Measurements from ENCODE around the gene CNTNAP5. TPM values are rescaled to one million over a fixed set of nuclear protein-coding genes. Genes with fewer than 3 reads are reported as not detected.

The CNTNAP5 gene
- total RNA-seq, 1 experiment from 2014 or later, result not detected

- no peaks in the 10 kb centered on the region for H3K4me1 ChIP-seq (ENCODE audit: insufficient read depth, low read length, poor library complexity, severe bottlenecking)
- DNase-seq (ENCODE audit: low spot score), result no peak
- TF ChIP-seq CTCF (conservative IDR thresholded peaks at IDR 0.05; ENCODE audit: low read depth, low read length) (no peak), EZH2 (IDR thresholded peaks at IDR 0.05; ENCODE audit: borderline replicate concordance, low read depth, low read length, poor library complexity, severe bottlenecking) (no peak)
- no peak overlapping the region for H3K27ac ChIP-seq (ENCODE audit: low read depth, low read length, poor library complexity, severe bottlenecking)
- no peaks in the 10 kb centered on the region for H3K9me3 ChIP-seq (ENCODE audit: low read depth, low read length, poor library complexity, severe bottlenecking)
- no TSS peak for BruUV-seq (replicated peaks)
- no peak overlapping the region for H3K4me3 ChIP-seq (ENCODE audit: low read depth, low read length, poor library complexity, severe bottlenecking)
- CTCF ChIA-PET, result no interaction called here
- H3K27me3 ChIP-seq (replicated peaks; ENCODE audit: insufficient read depth, low read depth, low read length, poor library complexity), result no peaks in the 10 kb centered on the region
- no peaks in the 10 kb centered on the region for H3K36me3 ChIP-seq (ENCODE audit: insufficient read depth, low read length, poor library complexity, severe bottlenecking)
- POLR2A ChIA-PET (ENCODE audit: low non-redundant PET), result no interaction called here
- intact Hi-C loops (cut with micrococcal nuclease; ENCODE audit: unreplicated experiment), result no loop called here
These were observed 559.5 kb downstream of the CNTNAP5 start for GRCh38 chr2:124584615-124585014.

- intact Hi-C loops (cut with micrococcal nuclease; ENCODE audit: unreplicated experiment), result no loop called here
- CTCF ChIA-PET, result no interaction called here
- DNase-seq (ENCODE audit: low spot score), result no peak
- TF ChIP-seq EZH2 (IDR thresholded peaks at IDR 0.05; ENCODE audit: borderline replicate concordance, low read depth, low read length, poor library complexity, severe bottlenecking) (no peak), CTCF (conservative IDR thresholded peaks at IDR 0.05; ENCODE audit: low read depth, low read length) (no peak)
- no peaks in the 10 kb centered on the region for H3K4me1 ChIP-seq (ENCODE audit: insufficient read depth, low read length, poor library complexity, severe bottlenecking)
- H3K4me3 ChIP-seq (ENCODE audit: low read depth, low read length, poor library complexity, severe bottlenecking), result no peak overlapping the region
- POLR2A ChIA-PET (ENCODE audit: low non-redundant PET), result no interaction called here
- H3K27ac ChIP-seq (ENCODE audit: low read depth, low read length, poor library complexity, severe bottlenecking), result no peak overlapping the region
- H3K36me3 ChIP-seq (ENCODE audit: insufficient read depth, low read length, poor library complexity, severe bottlenecking), result no peaks in the 10 kb centered on the region
- no peaks in the 10 kb centered on the region for H3K27me3 ChIP-seq (replicated peaks; ENCODE audit: insufficient read depth, low read depth, low read length, poor library complexity)
- BruUV-seq (replicated peaks), result no TSS peak
- H3K9me3 ChIP-seq (ENCODE audit: low read depth, low read length, poor library complexity, severe bottlenecking), result no peaks in the 10 kb centered on the region
These were observed 560.2 kb downstream of the CNTNAP5 start for GRCh38 chr2:124585277-124585676.

- CTCF ChIA-PET, result no interaction called here
- intact Hi-C loops (cut with micrococcal nuclease; ENCODE audit: unreplicated experiment), result no loop called here
- no peaks in the 10 kb centered on the region for H3K27me3 ChIP-seq (replicated peaks; ENCODE audit: insufficient read depth, low read depth, low read length, poor library complexity)
- DNase-seq (ENCODE audit: low spot score), result no peak
- no peak overlapping the region for H3K27ac ChIP-seq (ENCODE audit: low read depth, low read length, poor library complexity, severe bottlenecking)
- H3K9me3 ChIP-seq (ENCODE audit: low read depth, low read length, poor library complexity, severe bottlenecking), result no peaks in the 10 kb centered on the region
- POLR2A ChIA-PET (ENCODE audit: low non-redundant PET), result no interaction called here
- no TSS peak for BruUV-seq (replicated peaks)
- no peak for TF ChIP-seq EZH2 (IDR thresholded peaks at IDR 0.05; ENCODE audit: borderline replicate concordance, low read depth, low read length, poor library complexity, severe bottlenecking)
- no peak for TF ChIP-seq CTCF (conservative IDR thresholded peaks at IDR 0.05; ENCODE audit: low read depth, low read length)
- no peaks in the 10 kb centered on the region for H3K4me1 ChIP-seq (ENCODE audit: insufficient read depth, low read length, poor library complexity, severe bottlenecking)
- no peak overlapping the region for H3K4me3 ChIP-seq (ENCODE audit: low read depth, low read length, poor library complexity, severe bottlenecking)
- no peaks in the 10 kb centered on the region for H3K36me3 ChIP-seq (ENCODE audit: insufficient read depth, low read length, poor library complexity, severe bottlenecking)
These were observed 561.1 kb downstream of the CNTNAP5 start for GRCh38 chr2:124586210-124586609.
